ENCODE results near the gene LDLRAP1.

LDLRAP1 gene

DNA sequence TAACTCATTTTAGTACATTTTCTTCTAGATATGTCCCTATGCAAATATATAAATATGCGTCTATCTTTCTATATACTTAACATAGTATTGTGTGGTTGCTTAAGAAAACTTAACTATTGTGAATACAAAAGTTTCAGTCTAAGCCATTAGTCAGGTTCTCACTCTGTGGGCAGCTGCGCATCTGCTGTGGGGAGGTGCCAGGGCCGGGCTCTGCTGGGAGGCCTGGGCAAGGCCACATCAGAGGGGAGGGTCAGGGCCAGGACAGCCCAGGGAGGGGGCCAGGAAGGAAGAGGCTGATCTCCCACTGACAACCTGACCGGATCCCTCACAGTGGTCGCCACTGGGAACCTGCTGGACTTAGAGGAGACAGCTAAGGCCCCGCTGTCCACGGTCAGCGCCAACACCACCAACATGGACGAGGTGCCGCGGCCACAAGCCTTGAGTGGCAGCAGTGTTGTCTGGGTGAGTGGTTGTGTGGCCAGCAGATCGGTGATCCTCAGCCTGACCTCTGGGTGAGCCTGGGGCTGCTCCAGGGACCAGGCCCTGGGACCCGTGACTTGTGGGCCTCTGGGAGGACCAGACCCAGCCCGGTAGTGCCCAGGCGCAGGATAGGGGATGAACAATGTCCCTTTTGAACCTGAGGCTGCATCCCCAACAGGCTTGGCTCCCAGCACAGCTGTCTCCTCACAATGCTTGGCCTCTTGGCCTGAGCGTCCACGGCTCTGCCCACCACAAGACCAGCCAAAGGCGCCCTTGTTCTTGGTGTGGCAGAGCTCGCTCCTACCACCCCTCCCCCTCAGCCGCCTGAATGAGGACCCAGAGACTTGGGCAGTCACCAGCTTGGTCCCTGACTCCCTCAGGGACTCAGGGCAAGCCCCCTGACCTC, 20.2 kb downstream of the LDLRAP1 start:
- DNase-seq, result no peak

DNA sequence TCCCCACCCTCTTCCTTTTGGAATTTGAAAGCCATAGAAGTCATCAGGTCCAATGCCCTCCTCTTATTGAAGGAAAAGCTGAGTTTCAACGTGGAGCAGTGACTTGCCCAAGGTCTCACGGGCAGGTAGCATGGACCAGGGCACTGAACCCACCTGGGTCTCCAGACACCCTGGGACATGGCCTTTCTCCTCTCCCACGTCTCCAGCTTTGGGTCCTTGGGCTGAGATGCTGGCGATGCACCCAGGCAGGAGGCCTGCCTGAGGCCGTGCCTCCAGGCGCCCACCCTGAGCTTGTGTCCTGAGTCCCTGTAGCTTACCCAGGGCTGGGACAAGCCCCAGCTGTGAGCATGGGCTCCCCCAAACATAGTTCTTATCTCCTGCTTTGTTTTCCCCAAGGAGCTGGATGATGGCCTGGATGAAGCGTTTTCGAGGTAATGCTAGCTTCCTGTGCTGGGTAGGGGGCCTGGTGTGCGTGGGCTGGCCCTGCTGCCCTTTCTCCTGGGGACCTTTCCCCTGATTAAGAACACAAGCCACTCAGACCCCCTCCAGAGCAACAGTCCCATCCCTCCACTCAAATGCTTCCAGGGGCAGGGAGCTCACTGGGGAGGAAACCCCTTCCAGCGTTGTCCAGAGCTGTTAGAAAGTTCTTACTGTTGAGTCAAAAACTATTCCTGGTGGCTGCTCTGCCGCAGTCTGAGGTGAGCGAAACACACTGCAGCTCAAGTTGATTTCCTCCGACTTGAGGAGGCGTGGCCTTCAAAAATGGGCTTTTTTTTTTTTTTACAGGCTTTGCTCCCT, 21.6 kb downstream of the LDLRAP1 start:
- no peak for DNase-seq

DNA sequence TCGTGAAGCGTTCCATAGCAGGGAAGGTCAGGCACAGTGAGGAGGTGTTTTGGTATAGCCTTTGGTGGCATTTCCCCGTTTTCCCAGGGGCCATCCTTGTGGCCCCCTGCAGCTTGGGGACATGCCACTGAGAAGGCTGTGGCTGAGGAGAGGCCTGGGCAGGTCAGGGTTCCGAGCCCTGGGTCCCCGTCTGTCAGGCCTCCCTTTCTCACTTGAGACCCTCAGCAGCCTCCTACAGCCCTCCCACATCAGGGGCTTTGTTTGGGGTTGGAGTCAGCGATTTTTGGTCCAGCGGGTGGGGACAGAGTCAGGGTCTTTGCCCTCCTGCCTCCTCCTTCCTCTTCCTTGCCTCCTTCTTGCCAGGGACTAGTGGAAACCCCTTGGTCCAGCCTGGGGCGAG, 22.2 kb downstream of the LDLRAP1 start:
- DNase-seq, result no peak

DNA sequence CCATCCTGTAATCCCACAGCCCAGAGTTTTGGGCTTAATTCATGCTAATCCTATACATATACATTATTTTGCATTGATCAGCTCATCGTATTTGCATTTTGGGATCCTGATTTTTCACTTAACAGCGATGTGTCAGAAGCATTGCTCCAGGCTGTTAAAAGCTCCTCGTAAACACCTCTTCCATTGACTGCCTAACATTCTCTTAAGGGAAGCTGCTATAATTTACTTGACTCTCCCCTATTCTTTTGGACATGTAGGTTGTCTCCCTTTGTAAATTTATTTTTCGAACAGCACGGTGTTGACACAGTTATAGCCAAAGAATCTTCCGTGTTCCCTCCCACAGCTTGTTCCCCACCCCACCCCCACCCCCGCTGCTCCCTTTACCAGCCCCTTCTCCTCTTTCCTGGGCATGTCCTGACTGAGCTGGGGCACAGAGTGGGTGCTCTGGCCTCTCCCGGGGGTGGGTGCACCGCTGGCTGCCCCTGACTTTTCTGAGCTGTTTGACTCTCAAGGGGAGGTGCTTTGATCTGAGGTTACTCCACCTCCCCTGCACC, 22.8 kb downstream of the LDLRAP1 start:
- peak; percentile 47 for DNase-seq

DNA sequence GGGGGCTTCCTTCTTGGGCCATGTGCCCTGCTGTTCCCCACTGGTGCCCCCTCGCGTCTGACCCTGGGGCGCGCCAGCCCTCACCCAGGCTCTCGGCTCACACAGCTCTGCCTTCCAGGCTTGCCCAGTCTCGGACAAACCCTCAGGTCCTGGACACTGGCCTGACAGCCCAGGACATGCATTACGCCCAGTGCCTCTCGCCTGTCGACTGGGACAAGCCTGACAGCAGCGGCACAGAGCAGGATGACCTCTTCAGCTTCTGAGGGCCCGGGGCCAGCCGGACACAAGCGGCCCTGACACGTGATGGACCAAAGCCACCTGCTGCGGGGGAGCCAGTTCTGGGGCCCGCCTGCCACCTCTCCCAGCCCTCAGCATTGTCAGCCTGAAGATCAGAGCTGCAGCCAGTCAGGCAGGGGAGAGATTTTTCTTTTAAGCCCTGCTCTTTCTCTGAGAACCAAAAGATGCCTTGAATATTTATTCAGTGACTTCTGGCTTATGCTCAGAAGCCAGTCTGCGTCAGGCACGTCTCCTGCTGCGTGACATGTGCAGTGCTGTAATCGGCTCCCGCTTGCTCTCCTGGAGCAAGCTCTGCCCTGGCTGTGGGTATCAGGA, 23.4 kb downstream of the LDLRAP1 start:
- peak; percentile 54 for DNase-seq

DNA sequence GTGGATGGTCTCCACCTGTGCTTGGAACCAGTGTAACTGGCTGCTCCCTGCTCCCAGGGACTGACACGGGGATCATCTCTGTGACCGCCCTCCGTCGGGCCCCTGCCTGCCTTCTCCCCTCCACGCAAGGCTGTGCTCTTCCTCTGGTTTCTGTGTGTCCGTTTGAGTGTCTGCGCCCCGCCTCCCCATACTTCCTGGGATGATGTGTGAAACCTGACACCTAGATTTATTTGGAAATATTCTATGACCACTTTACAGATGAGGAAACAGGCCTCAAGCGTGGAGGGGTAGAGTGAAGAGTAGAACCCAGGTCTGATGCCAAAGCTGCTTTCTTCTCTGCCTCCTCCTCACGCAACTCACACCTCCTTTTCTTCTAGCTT, 24.3 kb downstream of the LDLRAP1 start:
- DNase-seq, result no peak

DNA sequence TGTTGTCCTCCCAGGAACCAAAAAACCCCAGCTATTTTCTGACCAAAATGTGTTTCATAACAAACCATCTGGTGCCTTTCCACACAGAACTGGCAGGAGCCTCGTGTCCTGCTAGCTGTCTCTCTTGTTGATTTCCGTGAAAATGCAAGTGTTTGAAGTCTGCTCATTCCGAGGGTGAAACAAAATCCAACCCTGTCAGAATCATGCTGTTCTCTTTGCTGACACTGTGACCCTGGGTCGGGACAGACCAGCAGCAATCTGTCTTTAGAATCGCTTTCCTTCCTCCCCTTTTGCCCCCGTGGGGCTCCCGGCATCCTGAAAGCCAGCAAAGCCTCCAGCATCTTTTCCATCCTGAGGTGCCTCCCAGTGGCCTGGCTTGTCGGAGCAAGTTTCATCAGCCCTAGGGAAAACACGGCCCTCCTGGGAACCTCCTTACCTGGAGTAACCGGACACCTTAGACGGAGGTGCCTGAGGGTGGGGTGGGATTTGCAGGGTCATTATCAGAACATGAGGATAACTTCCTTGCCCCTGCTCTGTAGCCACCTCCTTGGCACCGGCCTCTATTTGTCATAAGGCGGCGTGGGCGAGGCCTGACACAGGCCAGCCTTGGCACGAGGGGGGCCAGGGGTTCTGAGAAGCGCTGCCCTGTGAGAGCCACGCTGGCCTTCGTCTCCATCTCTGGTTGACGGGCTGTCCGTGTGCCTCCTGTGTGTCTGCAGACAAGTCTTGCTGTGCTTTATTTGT, 24.9 kb downstream of the LDLRAP1 start:
- peak; percentile 54 for DNase-seq

DNA sequence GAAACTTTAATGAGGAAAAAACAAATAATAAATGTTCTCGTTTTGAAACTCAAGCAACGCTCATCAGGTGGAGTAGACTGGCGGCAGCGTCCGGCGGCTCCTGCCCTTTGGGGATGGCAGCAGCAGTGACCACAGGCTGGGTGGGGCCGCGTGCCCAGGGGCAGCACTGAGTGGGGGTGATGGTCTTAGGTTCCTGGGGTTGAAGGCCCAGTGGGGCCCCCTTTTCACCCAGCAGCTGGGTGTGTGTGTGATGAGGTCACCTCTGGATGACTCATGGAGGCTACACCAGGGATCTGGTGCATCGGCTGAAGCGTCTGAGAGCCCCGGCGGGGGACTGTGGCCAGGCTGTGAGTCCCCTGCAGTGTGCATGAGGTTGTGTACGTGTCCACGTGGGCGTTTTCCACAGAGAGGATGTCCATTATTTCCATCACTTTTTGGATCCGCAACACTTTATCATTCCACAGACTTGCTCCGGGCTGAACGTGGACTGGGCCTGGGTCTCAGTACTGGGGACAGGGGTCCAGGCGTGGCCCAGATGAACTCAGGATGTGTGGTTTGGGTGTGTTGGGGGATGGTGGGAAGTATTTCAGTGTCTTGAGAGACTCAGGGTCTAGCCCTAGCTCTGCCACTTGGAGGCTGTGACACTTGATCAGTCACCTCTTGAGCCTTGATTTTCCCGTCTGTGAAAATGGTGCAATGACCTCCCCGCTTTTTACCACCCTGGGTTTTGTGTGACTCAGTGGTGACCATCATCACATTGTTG, 25.6 kb downstream of the LDLRAP1 start:
- DNase-seq, result no peak

DNA sequence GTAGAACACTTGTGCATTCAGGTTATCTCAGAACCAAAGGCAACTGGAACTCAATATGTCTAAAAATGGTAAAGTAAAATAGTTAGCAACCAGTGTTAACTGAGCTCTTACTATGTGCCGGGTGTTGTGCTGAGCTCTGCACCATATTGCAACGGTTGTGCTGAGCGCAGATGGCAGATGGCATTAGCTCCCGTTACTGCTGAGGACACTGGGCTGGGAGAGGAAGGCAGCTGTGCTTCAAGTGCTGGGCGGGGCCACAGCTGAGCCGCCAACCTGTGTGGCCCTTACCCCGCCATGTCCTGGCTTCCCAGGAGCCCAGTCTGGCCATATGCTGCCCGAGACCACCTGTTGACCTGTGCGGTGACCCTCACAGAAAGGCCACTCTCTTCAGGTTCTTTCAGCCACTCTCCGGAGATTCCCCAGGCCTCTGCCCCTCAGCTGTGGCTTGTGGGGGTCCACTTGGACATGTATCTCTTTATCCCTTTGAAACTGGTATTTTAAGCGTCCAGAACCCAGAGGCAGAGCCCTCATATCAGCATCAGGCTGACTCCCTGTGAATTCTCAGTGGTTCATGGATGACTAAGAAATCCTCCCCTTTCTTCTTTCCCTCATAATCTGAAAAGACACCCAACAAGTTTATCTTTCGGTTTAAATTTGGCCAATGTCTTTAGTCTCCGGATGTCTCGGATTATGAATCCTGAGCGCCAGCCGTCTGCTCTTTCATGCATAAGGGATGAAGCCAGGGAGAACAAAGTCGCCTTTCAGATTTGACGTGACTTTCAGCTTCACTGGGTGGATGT, 26.4 kb downstream of the LDLRAP1 start:
- no peak for DNase-seq

DNA sequence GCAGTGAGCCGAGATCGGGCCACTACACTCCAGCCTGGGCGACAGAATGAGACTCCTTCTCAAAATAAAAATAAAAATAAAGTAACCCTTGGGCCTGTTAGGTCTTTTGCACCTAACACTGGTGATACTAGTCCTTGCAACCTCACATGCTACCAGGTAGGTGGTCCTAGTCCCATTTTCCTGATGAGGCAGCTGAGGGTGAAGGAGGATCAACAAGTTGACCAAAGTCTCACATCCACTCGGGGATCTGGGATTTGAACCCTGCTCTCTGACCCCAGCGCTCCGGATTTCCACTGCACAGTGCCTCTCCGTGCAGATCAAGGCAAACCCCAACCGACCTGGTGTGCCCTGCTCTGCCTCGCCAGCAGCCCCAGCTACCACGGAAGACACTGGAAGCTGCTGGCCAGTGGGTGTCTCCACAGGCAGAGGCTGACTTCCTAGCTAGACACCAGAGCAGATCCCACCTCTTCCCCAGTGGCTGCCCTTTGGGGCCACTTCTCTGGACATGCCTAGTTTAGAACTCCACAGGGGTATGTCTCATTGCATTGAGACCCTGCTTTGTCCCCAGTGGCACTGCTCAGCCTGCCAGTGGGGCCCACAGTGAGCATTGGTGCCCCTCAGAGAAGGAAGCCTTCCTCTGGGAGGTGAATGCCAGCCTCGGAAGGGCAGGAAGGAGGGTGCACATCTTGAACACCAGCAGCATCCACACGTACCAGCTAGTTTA, 27.6 kb downstream of the LDLRAP1 start:
- DNase-seq, result no peak

DNA sequence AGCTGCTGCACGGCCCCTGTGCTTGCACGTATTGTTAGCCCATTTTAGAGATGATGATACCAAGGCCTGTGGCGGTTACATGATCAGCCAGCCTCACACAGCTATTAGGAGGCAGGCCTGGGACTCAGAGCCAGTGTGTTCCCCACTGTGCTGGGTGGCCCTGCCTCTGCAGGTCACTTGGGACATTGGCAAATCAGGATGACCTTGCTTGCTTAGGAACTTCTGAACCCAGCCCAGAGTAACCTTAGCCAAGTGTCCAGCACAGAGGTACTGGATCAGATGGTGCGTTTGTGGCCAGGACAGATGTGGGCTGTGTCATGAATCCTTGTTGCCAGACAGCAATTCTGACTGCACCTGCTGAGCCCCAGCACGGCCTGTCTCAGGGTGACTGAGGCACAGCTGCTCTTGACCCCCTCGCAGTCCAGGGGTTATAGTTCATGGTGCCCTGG, 28.1 kb downstream of the LDLRAP1 start:
- DNase-seq, result no peak

DNA sequence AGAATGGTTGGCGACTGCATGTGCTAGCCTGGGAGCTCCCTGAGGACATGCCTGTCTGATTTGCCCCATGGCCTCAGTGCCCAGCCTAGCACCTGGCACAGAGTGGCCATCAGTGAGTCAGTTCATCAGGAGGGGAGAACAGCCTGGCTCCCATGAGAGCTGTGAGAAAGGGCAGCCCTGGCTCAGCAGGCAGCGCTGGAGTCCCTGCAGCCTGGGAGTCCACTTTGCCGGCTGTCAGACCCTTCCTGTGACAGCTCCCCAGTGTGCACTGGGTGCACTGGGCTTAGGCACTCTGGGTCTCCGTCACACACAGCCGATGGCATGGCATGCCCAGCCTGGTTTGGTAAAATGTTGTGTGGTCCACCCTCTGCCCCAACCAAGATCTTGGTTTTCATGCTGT, 28.7 kb downstream of the LDLRAP1 start:
- no peak for DNase-seq

DNA sequence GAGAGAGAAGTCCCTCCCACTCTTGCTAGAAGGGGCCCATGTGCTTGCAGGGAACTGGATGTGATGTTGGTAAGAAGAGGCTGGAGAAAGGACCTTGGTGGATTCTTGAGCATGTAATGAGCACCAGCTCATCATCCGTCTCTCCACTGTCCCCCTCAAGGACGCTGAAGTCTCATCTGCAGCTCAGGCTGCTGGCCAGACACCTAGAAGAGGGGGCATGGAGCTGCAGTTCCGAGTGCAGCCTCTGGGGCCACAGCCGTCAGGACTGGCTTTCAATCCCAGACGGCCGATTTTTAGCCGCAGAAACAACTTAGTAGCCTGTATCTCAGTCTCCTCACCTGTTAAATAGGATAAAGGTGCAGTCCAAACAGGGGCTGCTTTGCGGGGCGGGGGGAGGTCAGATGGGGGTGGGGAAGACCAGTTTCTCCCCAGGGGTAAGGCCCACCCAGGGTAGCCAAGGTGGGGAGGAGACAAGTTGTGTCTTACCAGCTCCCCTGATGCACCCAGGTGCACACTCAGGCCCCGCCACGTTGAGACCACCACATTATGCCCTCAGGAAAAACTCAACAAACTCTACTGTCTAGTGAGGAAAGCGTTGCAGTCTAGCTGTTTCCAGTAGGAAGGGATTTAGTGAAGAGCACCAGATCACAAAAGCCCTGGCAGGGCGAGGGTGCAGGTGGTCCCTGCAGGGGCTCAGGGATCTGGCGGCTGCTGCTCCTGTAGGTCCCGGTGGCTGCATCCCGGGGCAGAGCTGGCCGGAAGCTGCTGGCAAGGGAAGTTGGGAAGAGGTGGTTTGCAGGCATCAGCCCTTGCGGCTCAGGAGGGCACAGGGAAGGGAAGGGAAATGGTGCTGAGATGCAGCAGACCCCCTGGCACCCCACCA, 29.5 kb downstream of the LDLRAP1 start:
- DNase-seq, result peak; percentile 37

DNA sequence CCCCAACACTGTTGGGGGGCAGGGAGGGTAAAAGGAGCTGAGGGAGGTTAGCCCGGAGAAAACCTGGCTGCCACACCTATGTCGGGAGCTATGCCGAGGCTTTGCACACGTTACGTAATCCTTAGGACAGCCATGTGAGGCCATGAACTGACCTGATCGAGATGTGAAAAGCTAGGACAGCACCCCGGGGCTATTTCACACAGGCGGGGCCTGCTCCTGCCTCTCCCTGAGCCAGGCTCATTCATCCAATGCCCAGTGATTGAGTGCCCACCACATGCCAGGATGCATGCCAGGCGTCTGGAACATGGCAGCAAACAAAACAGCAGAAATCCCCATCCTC, 30.2 kb downstream of the LDLRAP1 start:
- peak; percentile 2 for DNase-seq

DNA sequence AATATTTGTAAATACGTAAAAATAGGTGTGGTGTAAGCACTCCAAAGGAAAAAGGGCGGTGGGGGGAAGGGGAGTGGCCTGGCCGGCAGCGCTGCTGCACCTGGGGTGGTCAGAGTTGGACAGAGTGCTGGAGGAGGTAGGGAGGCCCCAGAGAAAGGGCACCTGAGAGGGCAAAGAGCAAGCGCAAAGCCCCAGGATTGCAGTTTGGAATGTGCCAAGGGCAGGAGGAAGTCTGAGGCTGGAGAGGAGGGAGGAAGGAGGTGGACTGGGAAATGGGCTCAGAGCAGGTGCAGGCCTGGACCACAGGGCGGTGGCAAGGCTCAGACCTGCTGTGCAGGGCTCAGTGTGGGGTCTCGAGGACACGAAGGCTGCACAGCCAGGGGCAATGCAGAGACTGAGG, 30.6 kb downstream of the LDLRAP1 start:
- DNase-seq, result no peak

DNA sequence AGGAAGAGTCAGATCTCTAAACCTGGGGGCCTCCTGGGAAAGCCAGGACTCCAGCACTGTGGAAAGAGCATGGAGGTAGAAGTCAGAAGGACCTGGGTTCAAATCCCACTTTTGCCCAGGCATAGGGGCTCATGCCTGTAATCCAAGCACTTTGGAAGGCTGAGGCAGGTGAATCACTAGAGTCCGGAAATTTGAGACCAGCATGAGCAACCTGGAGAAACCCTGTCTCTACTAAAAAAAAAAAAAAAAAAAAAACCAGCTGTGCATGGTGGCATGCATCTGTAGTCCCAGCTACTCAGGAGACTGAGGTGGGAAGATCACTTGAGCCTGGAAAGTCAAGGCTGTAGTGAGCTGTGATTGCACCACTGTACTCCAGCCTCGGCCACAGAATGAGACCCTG, 31.8 kb downstream of the LDLRAP1 start:
- no peak for DNase-seq

DNA sequence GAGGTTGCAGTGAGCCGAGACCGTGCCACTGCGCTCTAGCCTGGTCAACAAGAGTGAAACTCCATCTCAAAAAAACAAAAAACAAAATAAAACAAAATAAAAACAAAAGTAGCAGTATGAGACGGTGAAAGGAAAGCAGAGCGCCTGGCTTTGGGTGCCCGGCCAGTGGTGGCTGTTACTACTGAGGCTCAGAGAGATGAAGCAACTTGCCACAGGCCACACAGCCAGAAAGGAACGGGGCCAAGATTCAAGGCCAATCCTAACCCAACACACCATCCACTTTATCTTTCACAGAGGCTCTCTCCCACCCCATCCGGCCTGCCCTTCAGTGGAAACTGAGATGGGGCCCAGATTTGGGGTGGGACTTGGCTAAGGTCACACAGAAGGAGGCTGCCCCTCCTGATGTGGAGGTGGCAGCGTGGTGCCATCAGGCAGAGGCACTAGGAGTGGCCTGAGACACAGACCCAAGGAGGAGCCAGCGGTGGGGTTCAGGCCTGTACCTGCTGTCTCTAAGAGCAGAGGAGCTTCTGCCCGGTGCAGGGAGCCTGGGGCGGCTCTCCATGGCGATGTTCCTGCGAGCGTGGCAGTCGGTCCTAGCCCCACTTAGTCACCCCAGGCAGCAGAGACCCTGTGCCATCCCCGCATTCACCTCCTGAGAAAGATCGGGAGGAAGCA, 33.2 kb downstream of the LDLRAP1 start:
- no peak for DNase-seq

DNA sequence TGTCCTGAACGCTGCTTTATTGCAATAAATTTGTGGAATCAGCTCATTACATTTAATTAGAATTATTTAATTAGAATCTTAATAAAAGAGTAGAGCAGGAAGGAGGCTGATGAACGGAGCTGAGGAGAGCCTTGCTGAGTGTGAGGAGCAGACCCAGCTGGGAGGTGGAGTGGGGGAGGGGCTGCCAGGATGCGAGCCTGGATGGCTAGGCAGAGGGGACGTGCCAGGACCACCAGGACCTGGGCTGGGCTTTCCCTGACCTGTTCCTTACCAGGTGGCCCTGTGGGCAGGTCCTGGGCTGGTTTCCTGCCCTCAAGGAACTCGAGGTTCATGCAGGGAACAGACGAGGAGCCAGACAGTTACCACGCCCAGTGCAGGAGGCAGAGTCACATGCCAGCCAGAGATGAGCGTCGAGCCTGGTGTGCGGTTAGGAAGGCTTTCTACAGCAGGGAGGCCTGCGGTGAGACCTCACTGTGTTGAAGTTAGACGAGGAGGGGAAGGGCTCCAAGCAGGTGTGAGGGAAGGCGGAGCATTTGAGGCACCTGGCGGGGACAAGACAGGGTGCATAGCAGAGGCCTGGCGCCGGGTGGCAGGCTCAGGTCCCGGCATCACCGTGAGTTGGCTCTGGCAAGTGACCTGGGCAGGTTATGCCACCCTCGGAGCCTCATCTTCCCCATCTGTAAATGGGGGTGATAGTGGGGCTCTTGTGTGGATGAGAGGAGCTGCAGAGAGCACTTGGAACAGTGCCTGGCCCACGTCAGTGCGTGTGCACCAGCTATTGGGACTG, 33.9 kb downstream of the LDLRAP1 start:
- DNase-seq, result no peak

Data from DMS153 (cell line).